ENCODE data around the gene LBH.

DNA sequence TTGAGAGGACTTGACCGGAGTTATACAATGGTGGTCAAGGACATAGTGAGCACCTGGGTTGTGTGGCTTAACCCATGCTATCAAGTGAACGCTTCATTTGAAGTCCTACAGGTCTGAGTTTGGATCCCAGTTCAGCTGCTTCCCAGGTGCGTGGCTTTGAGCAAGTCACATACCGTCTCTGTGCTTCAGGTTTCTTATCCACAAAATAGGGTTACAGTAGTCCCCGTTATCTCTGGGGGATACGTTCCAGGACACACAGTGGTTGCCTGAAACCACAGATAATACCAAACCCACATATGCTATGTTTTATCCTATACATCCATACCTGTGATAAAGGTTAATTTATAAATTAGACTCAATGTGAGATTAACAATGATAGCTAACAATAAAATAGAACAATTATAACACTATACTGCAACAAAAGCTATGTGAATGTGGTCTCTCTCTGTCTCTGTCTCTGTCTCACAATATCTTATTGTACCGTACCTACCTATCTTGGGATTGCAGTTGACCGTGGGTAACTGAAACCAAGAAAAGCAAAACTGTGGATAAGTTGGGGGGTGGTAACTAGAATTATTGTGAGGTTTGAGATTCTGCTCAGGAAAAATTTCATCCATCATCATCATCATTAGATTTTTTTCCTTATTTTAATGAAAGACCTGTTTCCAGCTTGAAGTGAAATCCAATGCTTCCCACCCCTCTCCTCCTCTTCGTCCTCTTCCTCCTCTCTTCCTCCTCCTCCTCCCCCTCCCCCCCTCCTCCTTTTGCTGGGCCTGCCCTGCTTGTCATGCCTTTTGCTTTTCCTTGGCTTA, 22.7 kb downstream of the LBH start:
- TF ChIP-seq TAF1 (IDR thresholded peaks at IDR 0.05; ENCODE audit: low read depth, low read length) (no peak), POLR2A (IDR thresholded peaks at IDR 0.05; ENCODE audit: low read depth, low read length) (no peak), POLR2AphosphoS5 (IDR thresholded peaks at IDR 0.05; ENCODE audit: low read depth, low read length) (no peak), POU2F2 (IDR thresholded peaks at IDR 0.05; ENCODE audit: low read depth, low read length) (no peak), SPI1 (IDR thresholded peaks at IDR 0.05; ENCODE audit: low read depth, low read length) (no peak), PAX5 (IDR thresholded peaks at IDR 0.05; ENCODE audit: insufficient read depth, low read length, severe bottlenecking) (no peak)

All from GM12891 (cell line).